A673 (cell line): Measurements from ENCODE around the gene TARS3. TPM values are rescaled to one million over a fixed set of nuclear protein-coding genes. Genes with fewer than 3 reads are reported as not detected.

Experiments used
- BruUV-seq: library from RNA; stranded (reverse); fragments of 400-500 nt; replicated peaks from 2 replicates; lab custom pipeline; 2021; lab: Mats Ljungman, UMichigan
- CTCF ChIA-PET: fragments of 300-600 bp; sonication (Branson Sonifier 250); formaldehyde crosslinking; loops from one replicate; lab custom pipeline; 2022; ENCODE audit warnings: antibody characterized with exemption; lab: Charles Lee
- POLR2A ChIA-PET: fragments of 300-600 bp; sonication (Branson Sonifier 250); formaldehyde crosslinking; loops from one replicate; lab custom pipeline; 2022; ENCODE audit warnings: antibody characterized with exemption; ENCODE audit not compliant: low non-redundant PET; lab: Charles Lee
- DNase-seq: peaks from one replicate; pipeline ENCODE4 v3.0.0-alpha.2; 2015; ENCODE audit warnings: low spot score
- H3K27ac ChIP-seq: fragments of 200-600 bp; sonication (generic); 2 replicates; pipeline ENCODE4 v1.5.1; 2016; ENCODE audit warnings: mixed run types, low read depth, mild to moderate bottlenecking, mixed read lengths, antibody characterized with exemption, low read length; ENCODE audit not compliant: poor library complexity, severe bottlenecking
- H3K27me3 ChIP-seq: fragments of 200-600 bp; sonication (generic); replicated peaks from 2 replicates; pipeline ENCODE4 v1.6.1; 2017; ENCODE audit warnings: mixed run types, low read depth, mild to moderate bottlenecking, mixed read lengths, antibody characterized with exemption, low read length; ENCODE audit not compliant: insufficient read depth, poor library complexity
- H3K36me3 ChIP-seq: fragments of 200-600 bp; sonication (generic); 2 replicates; pipeline ENCODE4 v1.6.1; 2016; ENCODE audit warnings: mixed run types, mild to moderate bottlenecking, mixed read lengths, antibody characterized with exemption, low read length; ENCODE audit not compliant: insufficient read depth, poor library complexity, severe bottlenecking
- H3K4me1 ChIP-seq: fragments of 200-600 bp; sonication (generic); 2 replicates; pipeline ENCODE4 v1.6.1; 2017; ENCODE audit warnings: mixed run types, mild to moderate bottlenecking, mixed read lengths, antibody characterized with exemption, low read length; ENCODE audit not compliant: insufficient read depth, poor library complexity, severe bottlenecking
- H3K4me3 ChIP-seq: fragments of 200-600 bp; sonication (generic); 2 replicates; pipeline ENCODE4 v1.5.1; 2016; ENCODE audit warnings: low read depth, mixed run types, mild to moderate bottlenecking, mixed read lengths, low read length; ENCODE audit not compliant: poor library complexity, severe bottlenecking
- H3K9me3 ChIP-seq: fragments of 200-600 bp; sonication (generic); 2 replicates; pipeline ENCODE4 v1.6.1; 2016; ENCODE audit warnings: mixed run types, low read depth, mild to moderate bottlenecking, mixed read lengths, antibody characterized with exemption, low read length; ENCODE audit not compliant: poor library complexity, severe bottlenecking
- EZH2 ChIP-seq: fragments of 200-600 bp; sonication (generic); IDR thresholded peaks from 2 replicates; pipeline ENCODE4 v1.6.1; 2017; ENCODE audit warnings: borderline replicate concordance, low read depth, mild to moderate bottlenecking, mixed read lengths, antibody characterized with exemption, low read length; ENCODE audit not compliant: poor library complexity, severe bottlenecking
- intact Hi-C: fragments of 100-400 bp; cut with micrococcal nuclease; formaldehyde crosslinking; loops from one replicate; pipeline ENCODE4 v1.10.0; 2022; ENCODE audit not compliant: unreplicated experiment
- total RNA-seq: library from RNA; stranded (reverse); gene quantifications from 2 replicates; pipeline ENCODE4 v1.2.3, GENCODE V29; 2021
- TF ChIP-seq, protein P1 (sequence below): fragments of 300-800, 200-600 bp; sonication (generic); conservative IDR thresholded peaks from 2 replicates; pipeline ENCODE4 v1.5.1; 2017; ENCODE audit warnings: low read depth, mild to moderate bottlenecking, antibody characterized with exemption, low read length, moderate library complexity, mixed read lengths

The TARS3 gene
- total RNA-seq, 1 experiment from 2014 or later, result 9.1 TPM

DNA sequence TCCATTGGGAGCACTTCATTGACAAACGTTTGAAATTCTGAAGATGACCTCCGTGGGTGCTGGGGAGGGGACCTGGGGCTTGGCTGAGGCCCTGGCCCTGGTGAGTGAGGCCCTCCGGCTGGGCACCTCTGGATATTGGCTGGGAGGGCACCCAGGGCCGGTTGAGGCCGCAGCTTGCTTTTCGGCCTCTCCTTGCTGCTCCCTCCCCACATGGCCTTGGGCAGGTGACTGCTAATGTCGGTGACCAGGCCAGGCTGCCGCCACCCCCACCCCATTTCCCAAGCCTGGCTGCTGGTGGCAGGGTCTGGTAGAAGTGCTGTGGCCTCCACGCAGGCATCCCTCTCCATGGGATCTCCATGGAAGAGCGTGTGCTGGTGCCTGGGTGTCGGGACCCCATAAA, 111.6 kb downstream of the TARS3 start:
- Histone ChIP-seq H3K9me3 (no peaks in the 10 kb centered on the region), H3K4me1 (peaks cover 13% of the 10 kb centered on the region), H3K27ac (no peak overlapping the region), H3K4me3 (no peak overlapping the region), H3K36me3 (no peaks in the 10 kb centered on the region), H3K27me3 (no peaks in the 10 kb centered on the region)
- intact Hi-C loops, result no loop called here
- ChIA-PET CTCF (no interaction called here), POLR2A (no interaction called here)
- no TSS peak for BruUV-seq
- TF ChIP-seq, protein P1, sequence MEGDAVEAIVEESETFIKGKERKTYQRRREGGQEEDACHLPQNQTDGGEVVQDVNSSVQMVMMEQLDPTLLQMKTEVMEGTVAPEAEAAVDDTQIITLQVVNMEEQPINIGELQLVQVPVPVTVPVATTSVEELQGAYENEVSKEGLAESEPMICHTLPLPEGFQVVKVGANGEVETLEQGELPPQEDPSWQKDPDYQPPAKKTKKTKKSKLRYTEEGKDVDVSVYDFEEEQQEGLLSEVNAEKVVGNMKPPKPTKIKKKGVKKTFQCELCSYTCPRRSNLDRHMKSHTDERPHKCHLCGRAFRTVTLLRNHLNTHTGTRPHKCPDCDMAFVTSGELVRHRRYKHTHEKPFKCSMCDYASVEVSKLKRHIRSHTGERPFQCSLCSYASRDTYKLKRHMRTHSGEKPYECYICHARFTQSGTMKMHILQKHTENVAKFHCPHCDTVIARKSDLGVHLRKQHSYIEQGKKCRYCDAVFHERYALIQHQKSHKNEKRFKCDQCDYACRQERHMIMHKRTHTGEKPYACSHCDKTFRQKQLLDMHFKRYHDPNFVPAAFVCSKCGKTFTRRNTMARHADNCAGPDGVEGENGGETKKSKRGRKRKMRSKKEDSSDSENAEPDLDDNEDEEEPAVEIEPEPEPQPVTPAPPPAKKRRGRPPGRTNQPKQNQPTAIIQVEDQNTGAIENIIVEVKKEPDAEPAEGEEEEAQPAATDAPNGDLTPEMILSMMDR, result no peak
- TF ChIP-seq EZH2, result no peak
- DNase-seq, result no peak

DNA sequence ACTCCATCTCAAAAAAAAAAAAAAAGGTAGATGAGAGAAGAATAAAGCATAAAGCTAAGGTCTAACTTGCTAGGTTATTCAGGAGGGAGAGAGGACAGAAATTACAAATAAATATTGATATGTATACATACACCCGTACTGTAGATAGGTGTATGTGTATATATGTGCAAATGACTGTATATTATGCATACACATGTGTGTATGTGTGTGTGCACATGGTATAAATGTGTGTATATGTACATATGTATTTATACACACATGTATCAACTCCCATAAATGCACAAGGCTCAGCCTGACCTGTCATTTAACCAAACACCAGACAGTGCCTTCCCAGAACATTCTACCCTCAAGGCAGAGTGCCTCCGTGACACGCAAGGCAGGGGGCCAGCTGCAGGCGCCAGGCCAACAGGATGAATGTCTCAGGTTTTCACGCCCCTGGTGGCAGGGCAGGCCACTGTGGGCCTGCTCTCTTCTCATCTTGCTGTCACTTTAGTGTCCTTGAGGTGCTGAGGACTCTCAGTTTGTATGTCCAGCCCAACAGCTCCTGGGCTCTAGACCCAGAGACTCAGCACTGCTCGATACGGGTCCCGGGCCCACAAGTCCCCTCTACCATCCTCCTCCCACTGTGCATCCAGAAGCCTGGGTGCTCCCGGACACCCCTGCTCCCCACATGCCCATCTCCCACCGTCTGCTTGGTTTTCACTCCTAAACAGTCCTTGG, 112.5 kb downstream of the TARS3 start:
- peaks cover 13% of the 10 kb centered on the region for H3K4me1 ChIP-seq
- H3K4me3 ChIP-seq, result no peak overlapping the region
- TF ChIP-seq EZH2, result no peak
- TF ChIP-seq, protein P1, result no peak
- ChIA-PET CTCF (no interaction called here), POLR2A (no interaction called here)
- intact Hi-C loops, result no loop called here
- no peaks in the 10 kb centered on the region for H3K9me3 ChIP-seq
- no peaks in the 10 kb centered on the region for H3K36me3 ChIP-seq
- no peaks in the 10 kb centered on the region for H3K27me3 ChIP-seq
- DNase-seq, result no peak
- no peak overlapping the region for H3K27ac ChIP-seq
- no TSS peak for BruUV-seq

DNA sequence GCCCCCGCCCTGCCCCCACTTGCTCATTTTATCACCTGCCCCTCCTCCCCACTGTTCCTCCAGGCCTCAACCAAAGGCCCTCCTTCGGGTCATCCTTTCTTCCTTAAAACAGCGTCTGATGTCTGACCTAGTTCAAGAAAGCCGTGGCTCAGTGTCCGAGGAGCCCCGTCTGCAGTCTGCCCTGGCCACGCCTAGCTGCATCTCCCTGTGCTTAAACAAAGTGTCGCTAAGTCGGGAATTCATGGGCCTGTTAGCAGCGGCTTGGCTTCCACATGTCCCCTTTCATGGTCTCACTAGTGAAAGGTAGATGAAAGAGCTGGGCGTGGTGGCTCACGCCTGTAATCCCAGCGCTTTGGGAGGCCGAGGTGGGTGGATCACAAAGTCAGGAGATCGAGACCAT, 113.3 kb downstream of the TARS3 start:
- ChIA-PET CTCF (no interaction called here), POLR2A (no interaction called here)
- Histone ChIP-seq H3K27ac (no peak overlapping the region), H3K9me3 (no peaks in the 10 kb centered on the region), H3K4me3 (no peak overlapping the region), H3K4me1 (peaks cover 7% of the 10 kb centered on the region), H3K27me3 (no peaks in the 10 kb centered on the region), H3K36me3 (no peaks in the 10 kb centered on the region)
- TF ChIP-seq, protein P1, result no peak
- no peak for TF ChIP-seq EZH2
- intact Hi-C loops, result no loop called here
- DNase-seq, result no peak
- BruUV-seq, result no TSS peak
